IMR-90 (cell line): Measurements from ENCODE around the gene NFIA. TPM values are rescaled to one million over a fixed set of nuclear protein-coding genes. Genes with fewer than 3 reads are reported as not detected.

Source experiments
- ATAC-seq: fragments of 200-7000 bp; cut with Tn5 transposase; 2 replicates; pipeline ENCODE4 v1.9.1; 2020; ENCODE audit warnings: low read depth, mild to moderate bottlenecking, moderate library complexity
- BruUV-seq: library from RNA; stranded (reverse); fragments of 400-500 nt; replicated peaks from 2 replicates; lab custom pipeline; 2021; lab: Mats Ljungman, UMichigan
- CTCF ChIA-PET: fragments of 300-600 bp; formaldehyde crosslinking; extraction: SDS; loops from one replicate; lab custom pipeline; 2021; ENCODE audit warnings: antibody characterized with exemption; lab: Yijun Ruan, JAX
- POLR2A ChIA-PET: fragments of 300-600 bp; sonication (Branson Sonifier 250); formaldehyde crosslinking; loops from one replicate; lab custom pipeline; 2022; ENCODE audit warnings: antibody characterized with exemption; ENCODE audit not compliant: unreplicated experiment; lab: Charles Lee
- DNase-seq: peaks from one replicate; pipeline ENCODE4 v3.0.0; 2013
- H2AFZ ChIP-seq: replicated peaks from 2 replicates; pipeline ENCODE3; 2013; ENCODE audit warnings: low read length, mild to moderate bottlenecking; ENCODE audit not compliant: poor library complexity
- H2AK5ac ChIP-seq: 2 replicates; pipeline ENCODE4 v1.6.1; 2013; ENCODE audit warnings: low read depth, low read length, inconsistent platforms
- H2AK9ac ChIP-seq: replicated peaks from 2 replicates; pipeline ENCODE3; 2013; ENCODE audit warnings: mild to moderate bottlenecking, low read depth, low read length, moderate library complexity; ENCODE audit not compliant: poor library complexity
- H2BK120ac ChIP-seq: 2 replicates; pipeline ENCODE4 v1.6.1; 2013; ENCODE audit warnings: low read depth, low read length, inconsistent platforms
- H2BK15ac ChIP-seq: 3 replicates; pipeline ENCODE4 v1.6.1; 2013; ENCODE audit warnings: low read depth, low read length, inconsistent platforms
- H2BK20ac ChIP-seq: 2 replicates; pipeline ENCODE4 v1.6.1; 2013; ENCODE audit warnings: low read depth, mild to moderate bottlenecking, inconsistent platforms, low read length, moderate library complexity
- H2BK5ac ChIP-seq: 2 replicates; pipeline ENCODE4 v1.6.1; 2013; ENCODE audit warnings: mild to moderate bottlenecking, low read depth, low read length, inconsistent platforms; ENCODE audit not compliant: poor library complexity, severe bottlenecking
- H3K14ac ChIP-seq: replicated peaks from 2 replicates; pipeline ENCODE4 v1.6.1; 2013; ENCODE audit warnings: low read depth, low read length, inconsistent platforms
- H3K18ac ChIP-seq: 2 replicates; pipeline ENCODE4 v1.6.1; 2013; ENCODE audit warnings: low read depth, low read length, control low read depth
- H3K23ac ChIP-seq: 2 replicates; pipeline ENCODE4 v1.6.1; 2013; ENCODE audit warnings: low read depth, low read length, inconsistent platforms
- H3K27ac ChIP-seq: 2 replicates; pipeline ENCODE4 v1.5.1; 2013; ENCODE audit warnings: mild to moderate bottlenecking, control low read depth, low read length; ENCODE audit not compliant: insufficient read depth
- H3K27me3 ChIP-seq: 2 replicates; pipeline ENCODE4 v1.6.1; 2013; ENCODE audit warnings: low read length; ENCODE audit not compliant: control insufficient read depth, insufficient read depth
- H3K36me3 ChIP-seq: 2 replicates; pipeline ENCODE4 v1.6.1; 2013; ENCODE audit warnings: low read length, mixed read lengths; ENCODE audit not compliant: control insufficient read depth, insufficient read depth
- H3K4ac ChIP-seq: 2 replicates; pipeline ENCODE4 v1.6.1; 2013; ENCODE audit warnings: low read depth, low read length, inconsistent platforms
- H3K4me1 ChIP-seq: 2 replicates; pipeline ENCODE4 v1.6.1; 2013; ENCODE audit warnings: low read length, mixed read lengths; ENCODE audit not compliant: control insufficient read depth, insufficient read depth
- H3K4me2 ChIP-seq: 2 replicates; pipeline ENCODE4 v1.6.1; 2013; ENCODE audit warnings: low read depth, mild to moderate bottlenecking, control low read depth, low read length, moderate library complexity
- H3K4me3 ChIP-seq: 2 replicates; pipeline ENCODE4 v1.5.1; 2013; ENCODE audit warnings: low read depth, mild to moderate bottlenecking, control low read depth, low read length, moderate library complexity; ENCODE audit not compliant: insufficient read depth
- H3K56ac ChIP-seq: 2 replicates; pipeline ENCODE4 v1.6.1; 2013; ENCODE audit warnings: low read length, inconsistent platforms; ENCODE audit not compliant: insufficient read depth; ENCODE audit errors: extremely low read depth
- H3K79me1 ChIP-seq, 2 experiments: 2 replicates each; pipeline ENCODE4 v1.6.1; 2013; ENCODE audit warnings: low read length in 2 of 2, inconsistent platforms in 1 of 2, low read depth in 1 of 2
- H3K9ac ChIP-seq: 2 replicates; pipeline ENCODE4 v1.6.1; 2013; ENCODE audit warnings: low read depth, low read length, control low read depth
- H3K9me1 ChIP-seq: 2 replicates; pipeline ENCODE4 v1.6.1; 2013; ENCODE audit warnings: low read length, inconsistent platforms; ENCODE audit not compliant: insufficient read depth
- H3K9me3 ChIP-seq: 2 replicates; pipeline ENCODE4 v1.6.1; 2013; ENCODE audit warnings: low read length; ENCODE audit not compliant: control insufficient read depth, insufficient read depth
- H4K20me1 ChIP-seq: 2 replicates; pipeline ENCODE4 v1.6.1; 2013; ENCODE audit warnings: low read length, inconsistent platforms; ENCODE audit not compliant: insufficient read depth
- H4K5ac ChIP-seq: 2 replicates; pipeline ENCODE4 v1.6.1; 2013; ENCODE audit warnings: mild to moderate bottlenecking, low read depth, low read length, control low read depth
- H4K8ac ChIP-seq, 2 experiments: 2 replicates each; pipeline ENCODE4 v1.6.1; 2013; ENCODE audit warnings: low read depth in 2 of 2, low read length in 2 of 2, control low read depth in 1 of 2, inconsistent platforms in 1 of 2
- H4K91ac ChIP-seq: 2 replicates; pipeline ENCODE4 v1.6.1; 2013; ENCODE audit warnings: low read depth, low read length, inconsistent platforms; ENCODE audit not compliant: insufficient read depth
- BHLHE40 ChIP-seq: fragments of 150-350 bp; IDR thresholded peaks from 2 replicates; pipeline ENCODE4 v1.6.1; 2016; ENCODE audit warnings: mild to moderate bottlenecking, low read depth, low read length
- CEBPB ChIP-seq: IDR thresholded peaks from 2 replicates; pipeline ENCODE4 v1.6.1; 2012; ENCODE audit warnings: low read depth, low read length, improper control_type of control experiment
- CHD1 ChIP-seq: IDR thresholded peaks from 2 replicates; pipeline ENCODE4 v1.6.1; 2012; ENCODE audit warnings: low read depth, low read length, improper control_type of control experiment
- FOS ChIP-seq: fragments of 150-350 bp; IDR thresholded peaks from 2 replicates; pipeline ENCODE4 v1.6.1; 2016; ENCODE audit warnings: low read depth, low read length
- MAFK ChIP-seq: IDR thresholded peaks from 2 replicates; pipeline ENCODE4 v1.6.1; 2012; ENCODE audit warnings: low read depth, low read length, improper control_type of control experiment
- MAZ ChIP-seq: IDR thresholded peaks from 2 replicates; pipeline ENCODE4 v1.6.1; 2012; ENCODE audit warnings: low read depth, mild to moderate bottlenecking, low read length, improper control_type of control experiment, moderate library complexity, borderline replicate concordance
- MXI1 ChIP-seq: IDR thresholded peaks from 2 replicates; pipeline ENCODE4 v1.6.1; 2012; ENCODE audit warnings: low read depth, mild to moderate bottlenecking, low read length, moderate library complexity, borderline replicate concordance
- NFE2L2 ChIP-seq: fragments of 150-350 bp; IDR thresholded peaks from 2 replicates; pipeline ENCODE4 v1.6.1; 2016; ENCODE audit warnings: low read depth, mild to moderate bottlenecking, low read length
- POLR2A ChIP-seq: IDR thresholded peaks from 2 replicates; pipeline ENCODE4 v1.6.1; 2012; ENCODE audit warnings: mild to moderate bottlenecking, low read depth, low read length
- RCOR1 ChIP-seq: IDR thresholded peaks from 2 replicates; pipeline ENCODE4 v1.6.1; 2012; ENCODE audit warnings: mild to moderate bottlenecking, low read length, improper control_type of control experiment; ENCODE audit not compliant: insufficient replicate concordance
- RFX5 ChIP-seq: IDR thresholded peaks from 2 replicates; pipeline ENCODE4 v1.8.0; 2012; ENCODE audit warnings: low read depth, mild to moderate bottlenecking, low read length, moderate library complexity
- SMC3 ChIP-seq: fragments of 150-350 bp; IDR thresholded peaks from 2 replicates; pipeline ENCODE4 v1.6.1; 2016; ENCODE audit warnings: low read depth, mild to moderate bottlenecking, antibody characterized with exemption, low read length, moderate library complexity
- WGBS, 2 experiments: methylation state at CpG; one replicate each; pipeline versions ENCODE4 v1.1.5 to v1.1.7; 2013; ENCODE audit warnings: missing lambda C conversion rate in 2 of 2; ENCODE audit not compliant: insufficient read length in 1 of 2; ENCODE audit errors: extremely low coverage in 2 of 2; 5-methylcytosine and 5-hydroxymethylcytosine counted together
- dilution Hi-C: fragments of 300-500 bp; cut with HindIII; formaldehyde crosslinking; loops from one replicate; pipeline ENCODE4 v1.14.3; 2018; ENCODE audit warnings: low sequenced_read_pairs; ENCODE audit not compliant: unreplicated experiment
- in situ Hi-C: fragments of 300-500 bp; cut with MboI; formaldehyde crosslinking; loops from 3 replicates; pipeline ENCODE4 v1.14.3; 2019; ENCODE audit warnings: low sequenced_read_pairs, inconsistent platforms, mixed read lengths
- intact Hi-C: fragments of 100-400 bp; cut with micrococcal nuclease; formaldehyde crosslinking; loops from 2 replicates; pipeline ENCODE4 v1.10.0; 2022
- polyA plus RNA-seq, 3 experiments: library from polyadenylated mRNA; depleted of rRNA; stranded (reverse); fragments of >200 nt; gene quantifications; 2 replicates each; pipeline ENCODE4 v1.2.3, GENCODE V29; 2012; ENCODE audit warnings: low replicate concordance in 1 of 3
- total RNA-seq: library from RNA; depleted of rRNA; stranded (reverse); fragments of >200 nt; gene quantifications from 2 replicates; pipeline ENCODE4 v1.2.3, GENCODE V29; 2012
- TF ChIP-seq, protein P1 (sequence below): fragments of 150-350 bp; IDR thresholded peaks from 2 replicates; pipeline ENCODE4 v1.6.1; 2016; ENCODE audit warnings: low read depth, mild to moderate bottlenecking, low read length, moderate library complexity, borderline replicate concordance
- TF ChIP-seq, protein P2 (sequence below): conservative IDR thresholded peaks from 2 replicates; pipeline ENCODE4 v1.5.1; 2012; ENCODE audit warnings: mild to moderate bottlenecking, low read depth, low read length, improper control_type of control experiment
- TF ChIP-seq, protein P3 (sequence below): fragments of 150-350 bp; IDR thresholded peaks from 2 replicates; pipeline ENCODE4 v1.6.1; 2017; ENCODE audit warnings: mild to moderate bottlenecking, antibody characterized with exemption, low read length, low read depth

Gene NFIA
- total and polyA plus RNA-seq, 2 of the 4 experiments (the other 2 are of a cell fraction): 1.6 to 2.2 TPM

DNA sequence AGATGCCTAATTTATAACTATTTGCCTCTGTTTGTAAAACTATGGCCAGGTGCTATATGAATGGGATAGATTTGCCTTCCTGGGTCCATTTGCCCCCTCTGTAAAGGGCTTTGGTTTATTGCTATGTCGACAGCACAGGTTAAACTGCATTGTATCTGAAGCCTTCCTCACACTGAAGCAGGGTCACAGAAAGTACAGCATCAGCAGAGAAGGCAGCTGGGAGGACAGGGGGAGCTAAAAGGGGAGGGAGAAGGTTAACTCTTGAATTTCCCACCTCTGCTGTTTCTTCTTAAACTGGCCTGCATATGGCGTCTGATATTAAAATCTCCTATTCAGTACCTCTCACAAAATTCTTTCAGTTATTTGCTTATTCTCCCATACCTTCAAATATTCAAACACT is 345.1 kb downstream of the NFIA start:
- BruUV-seq: no TSS peak
- CTCF ChIA-PET: no interaction called here

More for the DNA sequence above, 345.1 kb downstream of the NFIA start:
- Histone ChIP-seq H2BK15ac (no peak overlapping the region), H3K36me3 (no peaks in the 10 kb centered on the region), H3K56ac (no peak overlapping the region), H3K27ac (no peak overlapping the region), H2BK5ac (no peak overlapping the region), H3K18ac (no peak overlapping the region), H2BK120ac (no peak overlapping the region), H3K4me1 (no peaks in the 10 kb centered on the region), H4K91ac (no peak overlapping the region), H3K4me3 (no peak overlapping the region), H3K79me1 (no peaks in the 10 kb centered on the region), H3K14ac (no peak overlapping the region), H3K23ac (no peak overlapping the region), H2AK5ac (no peak overlapping the region), H4K8ac (no peak overlapping the region), H3K4ac (no peak overlapping the region), H3K9me3 (no peaks in the 10 kb centered on the region), H2AK9ac (no peak overlapping the region), H4K5ac (no peak overlapping the region), H3K27me3 (peaks cover 1% of the 10 kb centered on the region; the same call in 1 of the 2 replicates), H2AFZ (no peak overlapping the region), H3K9me1 (no peaks in the 10 kb centered on the region), H3K4me2 (no peak overlapping the region), H2BK20ac (no peak overlapping the region), H4K20me1 (no peaks in the 10 kb centered on the region), H3K9ac (no peak overlapping the region)
- DNase-seq: no peak
- no peak for TF ChIP-seq MAFK
- TF ChIP-seq NFE2L2: no peak
- no peak for TF ChIP-seq CEBPB
- TF ChIP-seq MAZ: no peak
- TF ChIP-seq, protein P1, sequence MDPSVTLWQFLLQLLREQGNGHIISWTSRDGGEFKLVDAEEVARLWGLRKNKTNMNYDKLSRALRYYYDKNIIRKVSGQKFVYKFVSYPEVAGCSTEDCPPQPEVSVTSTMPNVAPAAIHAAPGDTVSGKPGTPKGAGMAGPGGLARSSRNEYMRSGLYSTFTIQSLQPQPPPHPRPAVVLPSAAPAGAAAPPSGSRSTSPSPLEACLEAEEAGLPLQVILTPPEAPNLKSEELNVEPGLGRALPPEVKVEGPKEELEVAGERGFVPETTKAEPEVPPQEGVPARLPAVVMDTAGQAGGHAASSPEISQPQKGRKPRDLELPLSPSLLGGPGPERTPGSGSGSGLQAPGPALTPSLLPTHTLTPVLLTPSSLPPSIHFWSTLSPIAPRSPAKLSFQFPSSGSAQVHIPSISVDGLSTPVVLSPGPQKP: no peak
- TF ChIP-seq RFX5: no peak
- no peak for TF ChIP-seq FOS
- TF ChIP-seq SMC3: no peak
- TF ChIP-seq, protein P2, sequence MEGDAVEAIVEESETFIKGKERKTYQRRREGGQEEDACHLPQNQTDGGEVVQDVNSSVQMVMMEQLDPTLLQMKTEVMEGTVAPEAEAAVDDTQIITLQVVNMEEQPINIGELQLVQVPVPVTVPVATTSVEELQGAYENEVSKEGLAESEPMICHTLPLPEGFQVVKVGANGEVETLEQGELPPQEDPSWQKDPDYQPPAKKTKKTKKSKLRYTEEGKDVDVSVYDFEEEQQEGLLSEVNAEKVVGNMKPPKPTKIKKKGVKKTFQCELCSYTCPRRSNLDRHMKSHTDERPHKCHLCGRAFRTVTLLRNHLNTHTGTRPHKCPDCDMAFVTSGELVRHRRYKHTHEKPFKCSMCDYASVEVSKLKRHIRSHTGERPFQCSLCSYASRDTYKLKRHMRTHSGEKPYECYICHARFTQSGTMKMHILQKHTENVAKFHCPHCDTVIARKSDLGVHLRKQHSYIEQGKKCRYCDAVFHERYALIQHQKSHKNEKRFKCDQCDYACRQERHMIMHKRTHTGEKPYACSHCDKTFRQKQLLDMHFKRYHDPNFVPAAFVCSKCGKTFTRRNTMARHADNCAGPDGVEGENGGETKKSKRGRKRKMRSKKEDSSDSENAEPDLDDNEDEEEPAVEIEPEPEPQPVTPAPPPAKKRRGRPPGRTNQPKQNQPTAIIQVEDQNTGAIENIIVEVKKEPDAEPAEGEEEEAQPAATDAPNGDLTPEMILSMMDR: no peak
- no peak for TF ChIP-seq MXI1
- TF ChIP-seq POLR2A: no peak
- TF ChIP-seq RCOR1: no peak
- no peak for TF ChIP-seq CHD1
- TF ChIP-seq BHLHE40: no peak
- TF ChIP-seq, protein P3, sequence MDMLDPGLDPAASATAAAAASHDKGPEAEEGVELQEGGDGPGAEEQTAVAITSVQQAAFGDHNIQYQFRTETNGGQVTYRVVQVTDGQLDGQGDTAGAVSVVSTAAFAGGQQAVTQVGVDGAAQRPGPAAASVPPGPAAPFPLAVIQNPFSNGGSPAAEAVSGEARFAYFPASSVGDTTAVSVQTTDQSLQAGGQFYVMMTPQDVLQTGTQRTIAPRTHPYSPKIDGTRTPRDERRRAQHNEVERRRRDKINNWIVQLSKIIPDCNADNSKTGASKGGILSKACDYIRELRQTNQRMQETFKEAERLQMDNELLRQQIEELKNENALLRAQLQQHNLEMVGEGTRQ: no peak
- intact Hi-C loops (no loop called here), dilution Hi-C loops (no loop called here), in situ Hi-C loops (no loop called here)
- no CpG with 5 or more reads among the region's 2 CpGs for WGBS, 2 experiments
- POLR2A ChIA-PET: no interaction called here
- ATAC-seq: no peak
